Stimulated activated naive CD8-positive, alpha-beta T cell treated with anti-CD3 and anti-CD28 coated beads, Interleukin-15, Interleukin-2, amounts not matched to agents 100 ng/mL and 50 ng/mL, for 24 hours (primary cell): ENCODE results near the gene SMAD3.

Experiments
- H3K27ac Mint-ChIP-seq: one replicate; pipeline ENCODE4 v1.8.0; 2021; ENCODE audit warnings: mild to moderate bottlenecking, mixed read lengths
- H3K27me3 Mint-ChIP-seq: one replicate; pipeline ENCODE4 v1.8.0; 2021; ENCODE audit warnings: mixed read lengths
- H3K36me3 Mint-ChIP-seq: one replicate; pipeline ENCODE4 v1.8.0; 2021; ENCODE audit warnings: low read depth, mixed read lengths
- H3K4me1 Mint-ChIP-seq: one replicate; pipeline ENCODE4 v1.8.0; 2021; ENCODE audit warnings: low read depth, mixed read lengths
- H3K4me3 Mint-ChIP-seq: one replicate; pipeline ENCODE4 v1.8.0; 2021; ENCODE audit warnings: mild to moderate bottlenecking, mixed read lengths
- H3K9me3 Mint-ChIP-seq: one replicate; pipeline ENCODE4 v1.8.0; 2021; ENCODE audit warnings: mixed read lengths

Gene SMAD3

GRCh38 chr15:67091980-67092677, 26.7 kb downstream of the SMAD3 start:
- peaks cover 17% of the 10 kb centered on the region for H3K36me3 Mint-ChIP-seq
- no peaks in the 10 kb centered on the region for H3K27me3 Mint-ChIP-seq
- no peaks in the 10 kb centered on the region for H3K9me3 Mint-ChIP-seq
- peaks cover 94% of the 10 kb centered on the region for H3K4me1 Mint-ChIP-seq
- peak overlapping the region; percentile 50 for H3K4me3 Mint-ChIP-seq
- peak overlapping the region; percentile 63 for H3K27ac Mint-ChIP-seq

GRCh38 chr15:67092752-67093503, 27.5 kb downstream of the SMAD3 start:
- no peaks in the 10 kb centered on the region for H3K9me3 Mint-ChIP-seq
- H3K4me1 Mint-ChIP-seq = peaks cover 94% of the 10 kb centered on the region
- H3K4me3 Mint-ChIP-seq = peak overlapping the region; percentile 10
- H3K27me3 Mint-ChIP-seq = no peaks in the 10 kb centered on the region
- H3K36me3 Mint-ChIP-seq = peaks cover 23% of the 10 kb centered on the region
- peak overlapping the region; percentile 63 for H3K27ac Mint-ChIP-seq

GRCh38 chr15:67093504-67093862, 28.1 kb downstream of the SMAD3 start:
- H3K36me3 Mint-ChIP-seq = peaks cover 23% of the 10 kb centered on the region
- H3K4me3 Mint-ChIP-seq = no peak overlapping the region
- H3K4me1 Mint-ChIP-seq = peaks cover 94% of the 10 kb centered on the region
- H3K9me3 Mint-ChIP-seq = no peaks in the 10 kb centered on the region
- no peaks in the 10 kb centered on the region for H3K27me3 Mint-ChIP-seq
- H3K27ac Mint-ChIP-seq = peak overlapping the region; percentile 47

GRCh38 chr15:67094001-67094826, 28.8 kb downstream of the SMAD3 start:
- H3K4me3 Mint-ChIP-seq = no peak overlapping the region
- H3K27me3 Mint-ChIP-seq = no peaks in the 10 kb centered on the region
- H3K4me1 Mint-ChIP-seq = peaks cover 94% of the 10 kb centered on the region
- no peaks in the 10 kb centered on the region for H3K9me3 Mint-ChIP-seq
- peak overlapping the region; percentile 40 for H3K27ac Mint-ChIP-seq
- peaks cover 24% of the 10 kb centered on the region for H3K36me3 Mint-ChIP-seq

GRCh38 chr15:67095912-67096311, 30.5 kb downstream of the SMAD3 start:
- H3K36me3 Mint-ChIP-seq = peaks cover 28% of the 10 kb centered on the region
- H3K4me1 Mint-ChIP-seq = peaks cover 82% of the 10 kb centered on the region
- H3K27me3 Mint-ChIP-seq = no peaks in the 10 kb centered on the region
- H3K4me3 Mint-ChIP-seq = no peak overlapping the region
- peak overlapping the region; percentile 37 for H3K27ac Mint-ChIP-seq
- H3K9me3 Mint-ChIP-seq = no peaks in the 10 kb centered on the region

- Mint-ChIP-seq H3K36me3 (peaks cover 28% of the 10 kb centered on the region), H3K4me1 (peaks cover 74% of the 10 kb centered on the region), H3K4me3 (peak overlapping the region; percentile 4), H3K27ac (peak overlapping the region; percentile 49), H3K9me3 (no peaks in the 10 kb centered on the region), H3K27me3 (no peaks in the 10 kb centered on the region)
Observed at GRCh38 chr15:67096546-67097294, 31.3 kb downstream of the SMAD3 start.

- H3K4me3 Mint-ChIP-seq = peak overlapping the region; percentile 51
- H3K4me1 Mint-ChIP-seq = peaks cover 67% of the 10 kb centered on the region
- no peaks in the 10 kb centered on the region for H3K9me3 Mint-ChIP-seq
- H3K36me3 Mint-ChIP-seq = peaks cover 28% of the 10 kb centered on the region
- no peaks in the 10 kb centered on the region for H3K27me3 Mint-ChIP-seq
- peak overlapping the region; percentile 80 for H3K27ac Mint-ChIP-seq
Observed at GRCh38 chr15:67097424-67097823, 32.0 kb downstream of the SMAD3 start.

GRCh38 chr15:67097930-67098740, 32.7 kb downstream of the SMAD3 start:
- Mint-ChIP-seq H3K27ac (peak overlapping the region; percentile 82), H3K27me3 (no peaks in the 10 kb centered on the region), H3K4me3 (peak overlapping the region; percentile 51), H3K4me1 (peaks cover 60% of the 10 kb centered on the region), H3K9me3 (no peaks in the 10 kb centered on the region), H3K36me3 (peaks cover 27% of the 10 kb centered on the region)

GRCh38 chr15:67098768-67099282, 33.4 kb downstream of the SMAD3 start:
- H3K4me1 Mint-ChIP-seq = peaks cover 54% of the 10 kb centered on the region
- H3K9me3 Mint-ChIP-seq = no peaks in the 10 kb centered on the region
- no peaks in the 10 kb centered on the region for H3K27me3 Mint-ChIP-seq
- H3K36me3 Mint-ChIP-seq = peaks cover 22% of the 10 kb centered on the region
- H3K27ac Mint-ChIP-seq = peak overlapping the region; percentile 82
- H3K4me3 Mint-ChIP-seq = peak overlapping the region; percentile 51

GRCh38 chr15:67100124-67100791, 34.9 kb downstream of the SMAD3 start:
- no peaks in the 10 kb centered on the region for H3K9me3 Mint-ChIP-seq
- no peaks in the 10 kb centered on the region for H3K27me3 Mint-ChIP-seq
- peaks cover 43% of the 10 kb centered on the region for H3K4me1 Mint-ChIP-seq
- H3K27ac Mint-ChIP-seq = no peak overlapping the region
- H3K4me3 Mint-ChIP-seq = peak overlapping the region; percentile 11
- H3K36me3 Mint-ChIP-seq = peaks cover 17% of the 10 kb centered on the region

GRCh38 chr15:67100801-67101581, 35.6 kb downstream of the SMAD3 start:
- Mint-ChIP-seq H3K9me3 (no peaks in the 10 kb centered on the region), H3K4me1 (peaks cover 36% of the 10 kb centered on the region), H3K27ac (no peak overlapping the region), H3K36me3 (peaks cover 16% of the 10 kb centered on the region), H3K27me3 (no peaks in the 10 kb centered on the region), H3K4me3 (no peak overlapping the region)

- Mint-ChIP-seq H3K9me3 (no peaks in the 10 kb centered on the region), H3K36me3 (peaks cover 19% of the 10 kb centered on the region), H3K4me3 (no peak overlapping the region), H3K4me1 (peaks cover 27% of the 10 kb centered on the region), H3K27me3 (no peaks in the 10 kb centered on the region), H3K27ac (no peak overlapping the region)
Observed at GRCh38 chr15:67101911-67102598, 36.7 kb downstream of the SMAD3 start.
